Neural cell (in vitro differentiated cells): ENCODE results near the gene HAAO. TPM values are rescaled to one million over a fixed set of nuclear protein-coding genes. Genes with fewer than 3 reads are reported as not detected.

Experiments used
- H2AFZ ChIP-seq: fragments of 200-600, 300-800 bp; sonication (generic), shearing (Covaris generic); 2 replicates; pipeline ENCODE4 v1.6.0; 2014; ENCODE audit warnings: low read depth, mild to moderate bottlenecking, antibody characterized with exemption, low read length, moderate library complexity
- H3F3A ChIP-seq: fragments of 200-600 bp; shearing (Covaris generic); 2 replicates; pipeline ENCODE4 v1.6.1; 2016; ENCODE audit warnings: mild to moderate bottlenecking, moderate library complexity, mixed read lengths, antibody characterized with exemption, low read length; ENCODE audit not compliant: insufficient read depth, poor library complexity, severe bottlenecking
- H3K27ac ChIP-seq: fragments of 200-600, 300-800 bp; sonication (generic), shearing (Covaris generic); 2 replicates; pipeline ENCODE4 v1.5.1; 2014; ENCODE audit warnings: mild to moderate bottlenecking, low read length, moderate library complexity
- H3K27me3 ChIP-seq: fragments of 300-800, 200-600 bp; sonication (generic), shearing (Covaris generic); 2 replicates; pipeline ENCODE4 v1.6.0; 2014; ENCODE audit warnings: mild to moderate bottlenecking, low read depth, low read length, moderate library complexity; ENCODE audit not compliant: insufficient read depth
- H3K36me3 ChIP-seq: fragments of 300-800, 200-600 bp; sonication (generic), shearing (Covaris generic); 2 replicates; pipeline ENCODE4 v1.5.1; 2014; ENCODE audit warnings: mild to moderate bottlenecking, antibody characterized with exemption, low read length, moderate library complexity; ENCODE audit not compliant: insufficient read depth
- H3K4me2 ChIP-seq: fragments of 300-800, 200-600 bp; sonication (generic), shearing (Covaris generic); 2 replicates; pipeline ENCODE4 v1.6.0; 2014; ENCODE audit warnings: mild to moderate bottlenecking, low read length
- H3K4me3 ChIP-seq: fragments of 300-800, 200-600 bp; sonication (generic), shearing (Covaris generic); 2 replicates; pipeline ENCODE4 v1.5.1; 2014; ENCODE audit warnings: mild to moderate bottlenecking, low read length, moderate library complexity
- H3K79me2 ChIP-seq: fragments of 200-600 bp; shearing (Covaris generic); replicated peaks from 2 replicates; pipeline ENCODE4 v1.6.0; 2014; ENCODE audit warnings: mild to moderate bottlenecking, low read length, moderate library complexity; ENCODE audit not compliant: insufficient read depth
- H3K9ac ChIP-seq: fragments of 300-800, 200-600 bp; sonication (generic), shearing (Covaris generic); 2 replicates; pipeline ENCODE4 v1.6.1; 2016; ENCODE audit warnings: mild to moderate bottlenecking, low read length, mixed read lengths
- H3K9me2 ChIP-seq: fragments of 200-600 bp; shearing (Covaris generic); 2 replicates; pipeline ENCODE4 v1.6.1; 2016; ENCODE audit warnings: mild to moderate bottlenecking, low read length, mixed read lengths; ENCODE audit not compliant: insufficient read depth
- H3K9me3 ChIP-seq: fragments of 200-600, 300-800 bp; sonication (generic), shearing (Covaris generic); 2 replicates; pipeline ENCODE4 v1.6.1; 2016; ENCODE audit warnings: mild to moderate bottlenecking, mixed run types, low read length, moderate library complexity, mixed read lengths
- H4K20me1 ChIP-seq: fragments of 200-600 bp; shearing (Covaris generic); 2 replicates; pipeline ENCODE4 v1.6.1; 2016; ENCODE audit warnings: mild to moderate bottlenecking, mixed run types; ENCODE audit not compliant: insufficient read depth
- CTCF ChIP-seq: fragments of 450-650 bp; IDR thresholded peaks from 2 replicates; pipeline ENCODE4 v1.5.1; 2014; ENCODE audit warnings: antibody characterized with exemption, mild to moderate bottlenecking, moderate library complexity; ENCODE audit not compliant: poor library complexity, severe bottlenecking
- EP300 ChIP-seq: fragments of 450-650 bp; conservative IDR thresholded peaks from 2 replicates; pipeline ENCODE4 v1.6.1; 2014; ENCODE audit warnings: antibody characterized with exemption, mild to moderate bottlenecking, moderate library complexity; ENCODE audit not compliant: poor library complexity, severe bottlenecking
- EZH2 ChIP-seq: fragments of 200-600, 300-800 bp; shearing (Covaris generic), sonication (generic); IDR thresholded peaks from 2 replicates; pipeline ENCODE4 v1.6.1; 2014; ENCODE audit warnings: antibody characterized with exemption, low read length, borderline replicate concordance, mild to moderate bottlenecking; ENCODE audit not compliant: insufficient read depth, poor library complexity, severe bottlenecking
- MXI1 ChIP-seq: fragments of 450-650 bp; conservative IDR thresholded peaks from 2 replicates; pipeline ENCODE4 v1.6.1; 2014; ENCODE audit warnings: antibody characterized with exemption, mild to moderate bottlenecking; ENCODE audit not compliant: poor library complexity, severe bottlenecking
- POLR2AphosphoS5 ChIP-seq: IDR thresholded peaks from 2 replicates; pipeline ENCODE4 v1.6.1; 2012
- RAD21 ChIP-seq: fragments of 450-650 bp; conservative IDR thresholded peaks from 2 replicates; pipeline ENCODE4 v1.6.1; 2014; ENCODE audit warnings: antibody characterized with exemption, mild to moderate bottlenecking, moderate library complexity
- REST ChIP-seq: IDR thresholded peaks from 2 replicates; pipeline ENCODE4 v1.6.1; 2012; ENCODE audit warnings: borderline replicate concordance
- SMC3 ChIP-seq: fragments of 450-650 bp; conservative IDR thresholded peaks from 2 replicates; pipeline ENCODE4 v1.6.1; 2014; ENCODE audit warnings: antibody characterized with exemption, mild to moderate bottlenecking, moderate library complexity; ENCODE audit not compliant: poor library complexity
- TAF1 ChIP-seq: IDR thresholded peaks from 2 replicates; pipeline ENCODE4 v1.6.1; 2012; ENCODE audit warnings: low read depth
- polyA plus RNA-seq: library from polyadenylated mRNA; depleted of rRNA; stranded (reverse); fragments of >200 nt; gene quantifications from 2 replicates; pipeline ENCODE4 v1.2.3, GENCODE V29; 2014

The HAAO gene
- polyA plus RNA-seq, 1 donor from 2014 or later: not detected

GRCh38 chr2:42830922-42831574, 38.7 kb upstream of the HAAO start:
- Histone ChIP-seq H3K4me2 (no peak overlapping the region), H3K27me3 (no peaks in the 10 kb centered on the region), H3K36me3 (no peaks in the 10 kb centered on the region), H2AFZ (no peak overlapping the region), H3F3A (no peaks in the 10 kb centered on the region), H3K4me3 (no peak overlapping the region), H3K9ac (no peak overlapping the region), H3K9me3 (no peaks in the 10 kb centered on the region), H3K79me2 (no peaks in the 10 kb centered on the region), H3K27ac (no peak overlapping the region), H3K9me2 (no peaks in the 10 kb centered on the region), H4K20me1 (no peaks in the 10 kb centered on the region)
- TF ChIP-seq CTCF: no peak
- TF ChIP-seq POLR2AphosphoS5: no peak
- TF ChIP-seq TAF1: no peak
- no peak for TF ChIP-seq RAD21
- TF ChIP-seq EP300: no peak
- TF ChIP-seq EZH2: no peak

- H3K9me2 ChIP-seq: no peaks in the 10 kb centered on the region
- H3K9ac ChIP-seq: no peak overlapping the region
- H3K36me3 ChIP-seq: no peaks in the 10 kb centered on the region
- H3K79me2 ChIP-seq: no peaks in the 10 kb centered on the region
- H2AFZ ChIP-seq: no peak overlapping the region
- H3F3A ChIP-seq: no peaks in the 10 kb centered on the region
- H3K4me3 ChIP-seq: no peak overlapping the region
- H3K9me3 ChIP-seq: no peaks in the 10 kb centered on the region
- no peak for TF ChIP-seq POLR2AphosphoS5
- no peak for TF ChIP-seq RAD21
- TF ChIP-seq EP300: no peak
- TF ChIP-seq MXI1: no peak
- TF ChIP-seq EZH2: no peak
- no peak for TF ChIP-seq REST
- TF ChIP-seq TAF1: no peak
- no peak for TF ChIP-seq SMC3
- no peak for TF ChIP-seq CTCF
- no peaks in the 10 kb centered on the region for H4K20me1 ChIP-seq
- no peaks in the 10 kb centered on the region for H3K27me3 ChIP-seq
- no peak overlapping the region for H3K4me2 ChIP-seq
- H3K27ac ChIP-seq: no peak overlapping the region
Measured at GRCh38 chr2:42829671-42830440, 37.5 kb upstream of the HAAO start.
